HL-60 (cell line): ENCODE measurements around the gene PDE11A.

Experiments
- GABPA ChIP-seq: IDR thresholded peaks from 2 replicates; pipeline ENCODE4 v1.6.1; 2012; ENCODE audit warnings: low read depth
- POLR2AphosphoS5 ChIP-seq: IDR thresholded peaks from 2 replicates; pipeline ENCODE4 v1.6.1; 2012; ENCODE audit warnings: low read depth
- SPI1 ChIP-seq: IDR thresholded peaks from 2 replicates; pipeline ENCODE4 v1.6.1; 2012; ENCODE audit warnings: low read depth, mild to moderate bottlenecking, borderline replicate concordance
- TF ChIP-seq, protein P1 (sequence below): IDR thresholded peaks from one replicate; pipeline ENCODE4 v1.5.1; 2011; ENCODE audit warnings: low read length, control low read depth, inconsistent platforms; ENCODE audit not compliant: insufficient read depth
- TF ChIP-seq, protein P2 (sequence below): IDR thresholded peaks from 2 replicates; pipeline ENCODE4 v1.6.1; 2012; ENCODE audit warnings: low read depth; ENCODE audit not compliant: insufficient replicate concordance

DNA sequence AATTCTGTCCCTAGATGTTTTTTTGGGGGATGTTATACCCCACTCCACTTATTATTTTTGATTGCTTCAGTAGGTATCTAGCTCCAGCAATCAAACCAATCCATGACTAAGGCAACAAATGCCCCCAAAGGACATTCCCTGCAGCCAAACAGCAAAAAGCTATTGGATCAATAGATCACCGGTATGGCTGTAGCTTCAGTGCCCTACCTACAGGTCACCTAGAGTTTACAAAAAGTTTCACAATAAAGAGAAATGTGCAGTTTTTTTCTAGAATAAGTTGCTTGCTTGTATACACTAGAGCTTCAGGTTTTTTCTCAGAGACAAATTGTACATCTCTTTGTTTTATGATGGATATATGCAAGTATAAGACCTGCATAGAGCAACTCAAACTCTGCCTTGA, 27.7 kb downstream of the PDE11A start:
- TF ChIP-seq, protein P1, sequence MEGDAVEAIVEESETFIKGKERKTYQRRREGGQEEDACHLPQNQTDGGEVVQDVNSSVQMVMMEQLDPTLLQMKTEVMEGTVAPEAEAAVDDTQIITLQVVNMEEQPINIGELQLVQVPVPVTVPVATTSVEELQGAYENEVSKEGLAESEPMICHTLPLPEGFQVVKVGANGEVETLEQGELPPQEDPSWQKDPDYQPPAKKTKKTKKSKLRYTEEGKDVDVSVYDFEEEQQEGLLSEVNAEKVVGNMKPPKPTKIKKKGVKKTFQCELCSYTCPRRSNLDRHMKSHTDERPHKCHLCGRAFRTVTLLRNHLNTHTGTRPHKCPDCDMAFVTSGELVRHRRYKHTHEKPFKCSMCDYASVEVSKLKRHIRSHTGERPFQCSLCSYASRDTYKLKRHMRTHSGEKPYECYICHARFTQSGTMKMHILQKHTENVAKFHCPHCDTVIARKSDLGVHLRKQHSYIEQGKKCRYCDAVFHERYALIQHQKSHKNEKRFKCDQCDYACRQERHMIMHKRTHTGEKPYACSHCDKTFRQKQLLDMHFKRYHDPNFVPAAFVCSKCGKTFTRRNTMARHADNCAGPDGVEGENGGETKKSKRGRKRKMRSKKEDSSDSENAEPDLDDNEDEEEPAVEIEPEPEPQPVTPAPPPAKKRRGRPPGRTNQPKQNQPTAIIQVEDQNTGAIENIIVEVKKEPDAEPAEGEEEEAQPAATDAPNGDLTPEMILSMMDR = no peak
- TF ChIP-seq, protein P2, sequence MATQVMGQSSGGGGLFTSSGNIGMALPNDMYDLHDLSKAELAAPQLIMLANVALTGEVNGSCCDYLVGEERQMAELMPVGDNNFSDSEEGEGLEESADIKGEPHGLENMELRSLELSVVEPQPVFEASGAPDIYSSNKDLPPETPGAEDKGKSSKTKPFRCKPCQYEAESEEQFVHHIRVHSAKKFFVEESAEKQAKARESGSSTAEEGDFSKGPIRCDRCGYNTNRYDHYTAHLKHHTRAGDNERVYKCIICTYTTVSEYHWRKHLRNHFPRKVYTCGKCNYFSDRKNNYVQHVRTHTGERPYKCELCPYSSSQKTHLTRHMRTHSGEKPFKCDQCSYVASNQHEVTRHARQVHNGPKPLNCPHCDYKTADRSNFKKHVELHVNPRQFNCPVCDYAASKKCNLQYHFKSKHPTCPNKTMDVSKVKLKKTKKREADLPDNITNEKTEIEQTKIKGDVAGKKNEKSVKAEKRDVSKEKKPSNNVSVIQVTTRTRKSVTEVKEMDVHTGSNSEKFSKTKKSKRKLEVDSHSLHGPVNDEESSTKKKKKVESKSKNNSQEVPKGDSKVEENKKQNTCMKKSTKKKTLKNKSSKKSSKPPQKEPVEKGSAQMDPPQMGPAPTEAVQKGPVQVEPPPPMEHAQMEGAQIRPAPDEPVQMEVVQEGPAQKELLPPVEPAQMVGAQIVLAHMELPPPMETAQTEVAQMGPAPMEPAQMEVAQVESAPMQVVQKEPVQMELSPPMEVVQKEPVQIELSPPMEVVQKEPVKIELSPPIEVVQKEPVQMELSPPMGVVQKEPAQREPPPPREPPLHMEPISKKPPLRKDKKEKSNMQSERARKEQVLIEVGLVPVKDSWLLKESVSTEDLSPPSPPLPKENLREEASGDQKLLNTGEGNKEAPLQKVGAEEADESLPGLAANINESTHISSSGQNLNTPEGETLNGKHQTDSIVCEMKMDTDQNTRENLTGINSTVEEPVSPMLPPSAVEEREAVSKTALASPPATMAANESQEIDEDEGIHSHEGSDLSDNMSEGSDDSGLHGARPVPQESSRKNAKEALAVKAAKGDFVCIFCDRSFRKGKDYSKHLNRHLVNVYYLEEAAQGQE = no peak
- TF ChIP-seq POLR2AphosphoS5 = no peak
- no peak for TF ChIP-seq GABPA
- no peak for TF ChIP-seq SPI1
